NCI-H1048 (cell line): ENCODE results near the gene NPLOC4.

Source experiments
- DNase-seq: peaks from one replicate; lab custom pipeline; 2025; lab: John Stamatoyannopoulos, UW

Gene NPLOC4

DNA sequence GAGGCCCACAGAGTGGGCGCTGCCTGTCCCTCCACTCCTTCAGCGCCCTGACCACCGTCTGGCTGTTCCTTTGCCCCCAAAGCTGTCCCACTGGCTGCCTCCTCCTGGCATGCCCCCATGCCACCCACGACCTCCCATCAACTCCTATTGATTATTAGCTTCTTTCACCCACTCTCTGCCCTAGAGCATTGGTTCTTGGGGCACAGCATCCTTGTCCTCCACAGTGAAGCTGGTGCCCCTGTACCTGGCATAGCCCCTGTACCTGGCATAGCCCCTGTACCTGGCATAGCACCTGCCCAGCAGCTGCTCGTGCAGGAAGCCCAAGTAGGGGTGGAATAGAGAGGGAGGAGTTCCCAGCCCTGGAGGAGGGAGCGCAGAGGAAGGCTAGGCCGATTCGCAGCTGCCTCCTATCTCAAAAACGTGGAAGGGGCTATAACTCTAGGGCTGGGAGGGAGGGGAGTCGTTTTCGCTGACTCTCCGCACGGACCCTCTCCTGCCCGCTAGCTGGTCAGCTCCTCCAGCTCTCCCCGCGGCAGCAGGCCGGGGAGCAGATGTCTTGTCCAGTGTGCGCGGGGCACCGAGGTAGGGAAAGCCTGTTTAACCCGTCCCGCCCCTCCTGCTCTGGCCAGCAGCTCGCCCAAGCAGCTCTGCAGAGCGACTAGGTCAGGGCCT, 118.7 kb downstream of the NPLOC4 start:
- DNase-seq = no peak

DNA sequence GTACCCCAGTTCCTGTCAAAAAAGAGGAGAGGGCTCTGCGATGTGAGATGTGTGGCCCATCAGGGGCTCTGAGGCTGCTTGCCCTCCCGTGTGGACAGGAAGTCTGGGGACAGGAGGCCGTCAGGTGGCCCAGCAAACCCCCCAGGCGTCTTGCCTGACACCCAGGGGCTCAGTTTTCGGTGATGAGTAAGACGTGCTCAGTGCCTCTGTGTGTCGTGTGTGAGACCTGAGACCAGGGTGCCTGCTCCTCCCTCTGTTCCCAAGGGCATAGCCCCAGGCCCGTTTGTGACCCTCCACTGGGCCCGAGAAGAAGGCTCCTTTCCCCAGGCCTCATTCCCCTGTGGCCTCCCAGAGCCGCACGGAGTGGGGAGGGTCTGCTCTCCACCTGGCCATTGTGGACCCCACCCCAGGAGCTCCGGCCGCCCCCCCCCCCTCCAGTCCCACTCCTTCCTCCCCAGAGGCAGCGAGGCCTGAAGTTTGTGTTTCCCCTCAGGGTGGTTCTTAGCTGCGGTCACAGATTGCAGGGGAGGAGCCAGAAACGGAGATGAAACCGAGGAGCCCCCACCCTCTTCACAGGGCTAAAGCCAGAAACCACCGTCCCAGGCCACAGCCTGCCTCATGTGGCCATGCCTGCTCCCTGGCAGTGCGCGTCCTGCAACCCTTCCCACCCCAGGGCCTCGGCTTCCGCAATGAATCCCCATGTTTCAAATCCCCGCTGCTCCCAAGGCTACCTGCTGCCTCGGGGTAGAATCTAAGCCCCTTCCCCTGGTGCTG, 119.4 kb downstream of the NPLOC4 start:
- no peak for DNase-seq

DNA sequence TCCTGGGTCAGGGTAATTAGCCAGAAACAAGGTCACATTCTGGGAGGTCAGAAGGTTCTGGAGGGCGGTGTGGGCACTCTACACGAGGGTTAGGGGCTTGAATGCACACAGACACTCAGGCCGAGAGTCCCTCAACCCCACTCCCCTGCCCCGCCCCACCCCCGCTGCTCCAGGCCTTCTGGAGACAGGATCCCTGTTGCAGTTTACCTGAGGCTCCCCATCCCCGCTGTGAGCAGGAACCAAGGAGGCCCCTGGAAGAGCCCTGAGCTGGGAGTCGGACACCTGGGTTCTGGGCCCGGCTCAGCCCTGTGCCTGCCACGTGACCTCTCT, 119.9 kb downstream of the NPLOC4 start:
- DNase-seq = no peak

DNA sequence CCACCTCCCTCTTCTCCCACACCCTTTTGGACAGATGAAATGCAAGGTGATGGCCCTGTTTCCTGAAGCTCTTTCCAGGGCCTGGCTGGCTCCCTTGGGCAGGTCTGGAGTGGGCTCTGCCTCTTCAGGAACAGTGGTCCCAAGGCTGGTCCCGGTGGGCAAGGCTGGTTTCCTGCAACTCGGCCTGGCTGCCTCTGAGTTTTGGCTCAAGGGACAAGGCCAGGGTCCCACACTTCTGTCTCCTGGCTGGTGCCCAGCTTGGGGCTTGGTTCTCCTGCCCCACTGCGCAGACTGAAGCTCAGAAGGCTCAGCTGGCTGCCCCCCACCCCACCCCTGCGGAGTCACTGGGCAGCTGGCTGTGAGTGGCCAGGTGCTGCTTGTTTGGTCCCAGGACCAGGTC, 120.5 kb downstream of the NPLOC4 start:
- DNase-seq = no peak

DNA sequence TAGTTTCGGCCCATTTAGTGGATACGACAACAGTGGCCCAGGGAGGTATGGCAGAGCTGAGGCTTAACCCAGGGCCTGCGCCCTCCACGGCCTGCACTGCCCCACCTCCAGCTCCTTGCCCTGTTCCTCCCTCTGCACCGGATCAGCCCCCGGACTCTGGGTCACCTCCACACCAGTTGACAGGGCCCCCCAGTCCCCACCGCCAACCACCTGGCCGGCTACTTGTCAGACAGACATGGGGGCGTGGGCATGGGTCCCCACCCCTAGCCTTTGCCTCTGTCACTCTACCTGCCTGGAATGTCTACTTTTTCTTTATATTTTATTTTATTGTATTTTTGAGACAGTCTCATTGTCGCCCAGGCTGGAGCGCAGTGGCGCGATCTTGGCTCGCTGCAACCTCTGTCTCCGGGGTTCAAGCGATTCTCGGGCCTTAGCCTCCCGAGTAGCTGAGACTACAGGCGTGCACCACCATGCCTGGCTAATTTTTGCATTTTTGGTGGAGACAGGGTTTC, 121.3 kb downstream of the NPLOC4 start:
- DNase-seq = no peak

DNA sequence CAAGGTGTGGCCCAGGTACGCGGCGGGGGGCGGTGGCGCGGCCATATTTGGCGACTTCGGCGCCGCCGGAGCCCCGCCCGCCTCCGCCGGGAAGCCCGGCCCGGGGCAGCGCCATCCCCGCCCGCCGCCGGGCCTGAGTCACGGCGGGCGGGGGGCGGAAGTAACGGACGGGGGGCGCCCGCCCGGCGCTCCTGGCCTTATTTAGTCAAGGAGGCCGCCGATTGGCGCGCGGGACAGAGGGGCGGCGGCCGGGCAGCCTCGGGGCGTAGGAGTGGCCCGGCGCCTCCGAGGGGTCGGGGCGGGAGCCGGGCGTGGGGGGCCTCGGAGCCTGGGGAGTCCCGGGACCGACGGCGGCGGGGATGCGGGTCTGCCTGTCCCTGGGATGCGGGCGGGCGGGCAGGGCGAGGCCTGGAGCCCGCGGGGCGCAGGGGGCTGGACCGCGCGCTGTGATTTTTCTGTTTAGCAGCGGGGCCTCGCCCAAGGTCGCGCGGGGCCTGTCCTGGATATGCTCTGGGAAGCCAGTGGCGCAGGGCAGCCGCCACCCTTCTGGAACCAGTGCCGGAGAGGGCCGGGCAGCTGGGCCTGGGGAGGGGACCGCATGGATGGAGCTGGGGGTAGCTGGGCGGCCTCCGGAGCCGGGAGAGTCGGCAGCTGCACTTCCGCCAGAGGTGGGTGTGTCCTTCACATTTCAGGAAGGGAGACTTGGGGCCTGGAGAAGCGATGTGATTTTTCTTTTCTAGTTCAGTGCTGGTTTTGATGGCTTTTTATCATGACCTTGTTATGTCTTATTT, 122.0 kb downstream of the NPLOC4 start:
- DNase-seq = peak; percentile 40

DNA sequence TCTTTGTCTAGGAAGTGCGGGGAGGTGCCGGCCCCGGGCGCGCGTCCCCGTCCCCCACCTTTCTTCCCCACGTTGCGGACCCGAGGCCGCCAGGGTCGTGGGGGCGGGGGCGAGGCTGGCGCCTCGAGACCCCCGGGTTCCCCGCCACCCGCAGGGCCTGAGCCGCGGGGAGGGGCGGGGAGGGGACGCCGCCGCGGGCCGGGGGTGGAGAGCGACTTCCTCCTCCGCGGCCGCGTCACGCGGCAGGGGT, 122.5 kb downstream of the NPLOC4 start:
- DNase-seq = no peak

DNA sequence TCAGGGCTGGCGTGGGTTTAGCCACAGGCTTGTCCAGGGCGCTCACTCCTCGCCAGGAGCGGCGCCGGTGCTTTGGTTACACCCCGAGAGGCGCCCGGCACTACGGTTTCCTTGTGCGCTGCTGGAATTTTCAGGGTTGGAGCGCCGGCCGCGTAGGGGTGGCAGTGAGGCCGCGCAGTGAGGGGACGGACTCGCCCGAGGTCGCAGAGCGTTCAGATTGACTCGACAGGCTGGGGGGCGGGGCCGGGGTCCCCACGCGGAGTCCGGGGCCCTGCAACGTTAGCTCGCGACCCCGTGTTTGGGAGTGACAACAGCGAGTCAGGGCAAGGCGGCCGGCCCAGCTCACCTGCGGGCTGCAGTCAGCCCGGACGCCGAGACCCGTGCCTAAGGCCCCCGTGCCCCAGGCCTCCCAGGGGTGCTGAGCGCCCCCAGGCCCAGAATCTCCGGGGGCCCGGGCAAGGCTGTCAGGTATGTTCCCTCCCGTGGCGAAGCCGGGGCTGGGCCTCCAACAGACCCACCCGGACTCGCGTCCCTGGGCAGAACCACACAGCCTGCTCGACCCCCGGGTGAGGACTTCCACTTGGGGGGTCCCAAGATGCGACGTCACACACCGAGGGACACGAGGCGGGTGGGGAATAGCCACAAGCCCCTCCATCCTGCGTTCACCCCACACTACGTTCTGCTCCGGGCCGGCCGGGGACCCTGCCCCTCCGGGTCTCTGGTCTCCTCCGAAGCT, 123.0 kb downstream of the NPLOC4 start:
- no peak for DNase-seq

DNA sequence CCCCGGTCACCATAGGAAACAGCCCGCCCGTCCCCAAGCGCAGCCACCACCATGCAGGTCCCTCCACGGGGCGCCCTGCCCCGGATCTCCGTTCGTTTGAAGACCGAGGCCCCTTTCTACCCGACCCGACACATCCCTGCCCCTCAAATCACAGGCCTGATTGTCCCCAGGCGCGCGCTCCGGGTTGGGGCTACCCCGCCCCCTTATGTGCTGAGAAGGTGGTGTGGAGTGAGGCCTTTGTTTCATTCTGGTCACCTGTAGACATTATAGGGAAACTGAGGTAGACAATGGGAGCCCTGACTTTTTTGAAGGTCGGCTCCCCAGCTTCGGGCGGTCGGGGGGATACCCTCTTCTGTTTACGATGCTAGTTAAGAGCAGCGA, 123.5 kb downstream of the NPLOC4 start:
- peak; percentile 36 for DNase-seq

DNA sequence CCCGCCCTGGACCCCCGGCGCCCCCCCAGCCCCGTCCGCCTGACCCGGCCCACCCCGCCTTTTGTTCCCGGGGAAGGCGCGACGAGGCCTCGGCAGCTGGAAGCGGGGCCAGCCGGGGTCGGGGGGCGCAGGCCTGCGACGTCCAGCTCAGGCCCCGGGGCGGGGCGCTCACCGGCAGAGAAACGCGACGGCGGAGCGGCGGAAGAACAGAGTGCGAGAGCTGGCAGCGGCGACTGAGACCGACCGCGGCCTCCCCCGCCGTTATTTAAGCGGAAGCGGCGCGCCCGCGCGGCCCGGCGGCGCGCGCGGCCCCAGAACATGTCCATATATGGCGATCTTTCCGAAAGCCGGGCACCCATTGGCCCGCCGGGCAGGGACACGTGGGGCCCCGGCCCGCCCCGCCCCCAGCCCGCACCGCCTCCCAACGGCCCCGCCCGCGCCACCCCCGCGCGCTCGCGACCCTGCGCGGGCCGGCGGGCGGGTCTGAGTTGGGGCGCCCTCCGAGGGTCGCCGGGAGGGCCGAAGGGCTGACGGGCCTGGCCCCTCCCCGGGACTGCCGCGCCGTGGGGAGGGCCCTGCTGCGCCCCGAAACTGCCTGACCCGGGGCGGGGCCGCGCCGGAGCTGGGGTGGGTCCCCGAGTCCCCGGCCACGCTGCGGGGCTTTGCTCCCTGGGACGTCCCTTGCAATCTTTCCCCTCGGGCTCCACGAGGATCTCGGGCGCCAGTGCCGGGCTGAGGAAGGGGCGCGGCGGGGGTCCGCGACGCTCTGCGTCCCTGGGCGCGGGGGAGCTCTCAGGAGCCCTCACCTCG, 124.1 kb downstream of the NPLOC4 start, which contains the start of gene ACTG1:
Gene ACTG1, minus strand, starts transcription at position 238 of the 810 bp plus-strand sequence. CDS start 445 bp downstream, outside the sequence.
- DNase-seq = peak; percentile 86

DNA sequence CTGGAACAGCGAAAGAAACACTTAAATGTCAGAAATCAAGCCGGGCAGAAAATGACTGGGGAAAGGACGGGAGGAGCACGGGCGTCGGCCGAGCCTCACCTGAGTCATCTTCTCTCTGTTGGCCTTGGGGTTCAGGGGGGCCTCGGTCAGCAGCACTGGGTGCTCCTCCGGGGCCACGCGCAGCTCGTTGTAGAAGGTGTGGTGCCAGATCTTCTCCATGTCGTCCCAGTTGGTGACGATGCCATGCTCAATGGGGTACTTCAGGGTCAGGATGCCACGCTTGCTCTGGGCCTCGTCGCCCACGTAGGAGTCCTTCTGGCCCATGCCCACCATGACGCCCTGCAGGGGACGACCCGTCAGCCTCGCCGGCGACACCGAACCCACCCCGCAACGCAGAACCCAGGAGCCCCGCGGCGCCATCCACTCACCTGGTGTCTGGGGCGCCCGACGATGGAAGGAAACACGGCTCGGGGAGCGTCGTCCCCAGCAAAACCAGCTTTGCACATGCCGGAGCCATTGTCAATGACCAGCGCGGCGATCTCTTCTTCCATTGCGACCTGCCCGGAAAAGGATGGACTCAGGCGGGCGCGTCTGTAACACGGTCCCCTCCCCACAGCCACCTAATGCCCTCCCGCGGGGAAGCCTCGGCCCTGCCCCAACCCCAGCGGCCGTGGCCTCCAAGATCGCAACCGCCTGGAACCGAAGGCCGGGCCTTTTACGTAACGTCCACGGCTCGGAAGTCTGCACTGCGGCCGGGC, 124.9 kb downstream of the NPLOC4 start:
- DNase-seq = no peak

DNA sequence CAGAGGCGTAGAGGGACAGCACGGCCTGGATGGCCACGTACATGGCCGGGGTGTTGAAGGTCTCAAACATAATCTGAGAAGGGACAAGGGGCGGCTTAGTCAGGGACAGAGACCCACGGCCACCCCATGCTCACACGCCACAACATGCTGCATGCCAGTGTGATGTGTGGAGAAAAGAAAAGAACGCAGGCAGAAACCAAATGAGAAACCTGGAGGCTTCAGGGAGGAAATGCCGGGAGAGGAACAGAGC, 125.4 kb downstream of the NPLOC4 start:
- DNase-seq = no peak

DNA sequence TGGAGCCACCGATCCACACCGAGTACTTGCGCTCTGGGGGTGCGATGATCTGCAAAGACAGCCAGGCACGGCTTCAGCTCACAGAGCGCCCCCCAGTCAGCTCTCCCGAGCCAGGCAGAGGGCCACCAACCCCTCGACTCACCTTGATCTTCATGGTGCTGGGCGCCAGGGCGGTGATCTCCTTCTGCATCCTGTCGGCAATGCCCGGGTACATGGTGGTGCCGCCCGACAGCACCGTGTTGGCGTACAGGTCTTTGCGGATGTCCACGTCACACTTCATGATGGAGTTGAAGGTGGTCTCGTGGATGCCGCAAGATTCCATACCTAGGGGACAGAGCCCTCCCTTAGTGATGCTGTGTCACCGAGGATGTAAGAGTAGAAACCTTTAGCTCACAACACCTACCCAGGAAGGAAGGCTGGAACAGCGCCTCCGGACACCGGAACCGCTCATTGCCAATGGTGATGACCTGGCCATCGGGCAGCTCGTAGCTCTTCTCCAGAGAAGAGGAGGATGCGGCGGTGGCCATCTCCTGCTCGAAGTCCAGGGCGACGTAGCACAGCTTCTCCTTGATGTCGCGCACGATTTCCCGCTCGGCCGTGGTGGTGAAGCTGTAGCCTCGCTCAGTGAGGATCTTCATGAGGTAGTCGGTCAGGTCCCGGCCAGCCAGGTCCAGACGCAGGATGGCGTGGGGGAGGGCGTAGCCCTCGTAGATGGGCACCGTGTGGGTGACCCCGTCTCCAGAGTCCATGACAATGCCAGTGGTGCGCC, 125.9 kb downstream of the NPLOC4 start:
- no peak for DNase-seq

DNA sequence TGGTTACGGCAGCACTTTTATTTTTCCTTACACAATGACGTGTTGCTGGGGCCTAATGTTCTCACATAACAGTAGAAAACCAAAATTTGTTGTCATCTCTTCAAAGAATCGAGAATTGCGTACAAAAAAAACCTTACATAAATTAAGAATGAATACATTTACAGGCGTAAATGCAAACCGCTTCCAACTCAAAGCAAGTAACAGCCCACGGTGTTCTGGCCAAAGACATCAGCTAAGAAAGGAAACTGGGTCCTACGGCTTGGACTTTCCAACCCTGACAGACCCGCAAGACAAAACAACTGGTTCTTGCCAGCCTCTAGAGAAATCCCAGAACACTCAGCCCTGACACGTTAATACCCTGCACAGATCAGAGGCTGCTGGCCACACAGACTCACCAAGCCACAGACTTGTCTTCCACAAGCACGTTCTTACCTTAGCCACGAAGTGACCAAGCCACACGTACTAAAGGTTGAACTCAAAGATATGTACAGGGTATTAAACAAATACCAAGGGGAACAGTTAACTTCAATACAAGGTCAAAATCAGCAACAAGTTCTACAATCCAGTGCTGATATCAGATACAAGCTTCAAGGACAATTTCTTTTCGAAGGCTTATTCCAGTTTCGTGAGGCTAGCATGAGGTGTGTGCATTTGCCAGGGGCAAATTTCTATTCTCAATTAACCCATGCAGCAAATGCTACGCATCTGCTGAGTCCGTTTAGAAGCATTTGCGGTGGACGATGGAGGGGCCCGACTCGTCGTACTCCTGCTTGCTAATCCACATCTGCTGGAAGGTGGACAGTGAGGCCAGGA, 126.7 kb downstream of the NPLOC4 start:
- no peak for DNase-seq

DNA sequence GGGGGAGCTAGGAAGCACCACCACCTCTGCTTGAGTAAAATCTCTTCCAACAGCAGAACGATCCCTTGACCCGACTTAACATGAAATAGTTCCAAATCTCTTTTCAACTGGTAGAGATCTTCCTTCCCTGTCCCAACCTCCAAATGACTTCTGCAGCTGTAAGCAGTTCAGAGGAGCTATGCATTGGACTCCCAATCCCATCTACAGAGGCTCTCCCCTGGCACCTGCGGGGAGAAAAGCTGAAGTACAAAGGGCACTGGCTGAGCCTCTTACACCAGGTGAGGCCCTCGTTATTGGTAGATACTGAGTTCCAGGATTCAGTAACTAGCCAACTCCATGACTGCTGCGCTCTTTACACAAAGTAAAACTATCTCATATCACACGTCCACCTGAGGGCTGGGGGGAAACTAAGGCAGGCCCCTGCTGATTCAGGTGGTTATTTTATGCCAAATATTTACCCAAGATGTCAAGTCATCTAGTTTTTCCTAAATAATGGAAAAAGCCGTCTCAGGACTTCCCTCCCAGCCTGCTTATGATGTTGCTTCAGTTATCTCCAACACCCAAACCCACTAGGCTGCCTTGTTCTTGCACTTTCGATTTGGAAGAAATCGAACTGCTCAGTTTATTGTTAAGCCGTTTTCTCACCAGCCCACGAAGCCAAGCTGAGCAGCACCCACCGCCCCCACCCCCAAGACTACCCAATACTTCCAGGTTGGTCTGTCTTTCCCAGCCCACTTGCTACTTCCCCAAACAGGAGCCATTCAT, 127.5 kb downstream of the NPLOC4 start:
- DNase-seq = no peak

DNA sequence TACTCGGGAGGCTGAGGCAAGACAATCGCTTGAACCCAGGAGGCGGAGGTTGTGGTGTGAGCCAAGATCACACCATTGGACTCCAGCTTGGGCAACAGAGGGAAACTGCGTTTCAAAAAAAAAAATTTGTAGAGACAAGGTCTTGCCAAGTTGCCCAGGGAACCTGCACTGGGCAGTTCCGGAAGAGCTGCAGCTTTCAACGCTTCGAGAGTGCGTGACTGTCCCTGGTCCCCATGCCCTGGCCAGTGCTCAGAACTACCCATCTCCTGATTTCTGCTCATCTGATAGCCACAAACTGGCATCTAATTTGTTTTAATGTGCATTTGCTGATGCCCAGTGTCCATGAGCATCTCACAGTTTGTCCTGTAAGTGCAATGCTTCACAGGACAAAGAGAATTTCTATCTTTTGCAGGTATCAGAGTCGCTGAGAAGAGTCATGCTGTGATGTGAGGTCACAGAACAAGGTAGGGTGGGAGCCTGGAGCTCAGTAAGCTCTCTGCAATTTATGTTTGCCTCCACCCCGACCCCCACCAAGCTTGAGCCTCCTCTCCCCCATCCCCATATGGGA, 128.2 kb downstream of the NPLOC4 start:
- no peak for DNase-seq
